GM19324 (cell line): Measurements from ENCODE around the gene CLCF1.
A peak's percentile ranks its signal among the peaks of the same experiment; 100 is the strongest.
"Not testable (repeated sequence)": the region's sequence is repeated elsewhere in the genome, so short reads cannot be mapped to it uniquely, and the experiment has no call there.

Experiments
- ATAC-seq: cut with Tn5 transposase; IDR thresholded peaks from one replicate; pipeline ENCODE4 v1.9.1; 2021; ENCODE audit warnings: mild to moderate bottlenecking, moderate library complexity; ENCODE audit not compliant: unreplicated experiment, low FRiP score

The CLCF1 gene

GRCh38 chr11:67345247-67345919 lies 28.0 kb downstream of the CLCF1 start:
- ATAC-seq, result no peak

- ATAC-seq, result no peak
Observed at GRCh38 chr11:67344264-67344663, 29.1 kb downstream of the CLCF1 start.

GRCh38 chr11:67337257-67337656 lies 36.1 kb downstream of the CLCF1 start:
- no peak for ATAC-seq

- no peak for ATAC-seq
Observed at GRCh38 chr11:67332081-67332691, 41.2 kb downstream of the CLCF1 start.

GRCh38 chr11:67323526-67323925 lies 49.9 kb downstream of the CLCF1 start:
- no peak for ATAC-seq

GRCh38 chr11:67322049-67322448 lies 51.3 kb downstream of the CLCF1 start:
- ATAC-seq, result no peak

GRCh38 chr11:67321313-67321871 lies 52.0 kb downstream of the CLCF1 start:
- no peak for ATAC-seq

- no peak for ATAC-seq
Observed at GRCh38 chr11:67320691-67321090, 52.7 kb downstream of the CLCF1 start.

GRCh38 chr11:67320011-67320410 lies 53.4 kb downstream of the CLCF1 start:
- ATAC-seq, result no peak

- not testable (repeated sequence) for ATAC-seq
Observed at GRCh38 chr11:67318876-67319275, 54.5 kb downstream of the CLCF1 start.

GRCh38 chr11:67317888-67318555 lies 55.4 kb downstream of the CLCF1 start:
- ATAC-seq, result no peak

GRCh38 chr11:67317205-67317887 lies 56.1 kb downstream of the CLCF1 start:
- ATAC-seq, result peak; percentile 91

- no peak for ATAC-seq
Observed at GRCh38 chr11:67316882-67317204, 56.6 kb downstream of the CLCF1 start.

- no peak for ATAC-seq
Observed at GRCh38 chr11:67315325-67315909, 58.0 kb downstream of the CLCF1 start.

GRCh38 chr11:67314218-67314617 lies 59.2 kb downstream of the CLCF1 start:
- ATAC-seq, result no peak
